GM10248 (cell line): ENCODE measurements around the gene WDR72.
A peak's percentile ranks its signal among the peaks of the same experiment; 100 is the strongest.

Experiments
- CTCF ChIA-PET: fragments of 300-600 bp; sonication (Branson Sonifier 250); formaldehyde crosslinking; extraction: SDS; loops from one replicate; lab custom pipeline; 2021; ENCODE audit warnings: antibody characterized with exemption; lab: Yijun Ruan, JAX
- POLR2A ChIA-PET: fragments of 350-650 bp; sonication (Branson Sonifier 250); formaldehyde crosslinking; extraction: SDS; loops from one replicate; lab custom pipeline; 2020; ENCODE audit warnings: antibody characterized with exemption; lab: Yijun Ruan, JAX
- DNase-seq: peaks from one replicate; pipeline ENCODE4 v3.0.0; 2012; ENCODE audit errors: extremely low spot score
- CTCF ChIP-seq: IDR thresholded peaks from 2 replicates; pipeline ENCODE4 v1.5.1; 2012; ENCODE audit warnings: mild to moderate bottlenecking, low read depth; ENCODE audit errors: extremely low read depth, missing control alignments, control extremely low read depth

WDR72 gene

GRCh38 chr15:53588773-53589172, 170.7 kb downstream of the WDR72 start:
- DNase-seq = no peak
- CTCF ChIA-PET = no interaction called here
- POLR2A ChIA-PET = no interaction called here
- no peak for TF ChIP-seq CTCF

GRCh38 chr15:53586799-53587198, 172.7 kb downstream of the WDR72 start:
- CTCF ChIA-PET = no interaction called here
- POLR2A ChIA-PET = no interaction called here
- peak; percentile 1 for DNase-seq
- peak; percentile 36 for TF ChIP-seq CTCF

- CTCF ChIA-PET = no interaction called here
- TF ChIP-seq CTCF = no peak
- no peak for DNase-seq
- POLR2A ChIA-PET = no interaction called here
These were observed 177.9 kb downstream of the WDR72 start for GRCh38 chr15:53581513-53581912.

GRCh38 chr15:53580366-53580765, 179.1 kb downstream of the WDR72 start:
- DNase-seq = no peak
- TF ChIP-seq CTCF = no peak
- CTCF ChIA-PET = no interaction called here
- POLR2A ChIA-PET = no interaction called here

GRCh38 chr15:53576841-53577240, 182.6 kb downstream of the WDR72 start:
- no peak for DNase-seq
- TF ChIP-seq CTCF = no peak
- POLR2A ChIA-PET = no interaction called here
- CTCF ChIA-PET = interaction anchor here (0.9 kb wide), 1 partner anchor 9 kb away, joined by 3 read pairs; no protein-coding TSS in a partner anchor

- no peak for TF ChIP-seq CTCF
- CTCF ChIA-PET = no interaction called here
- POLR2A ChIA-PET = no interaction called here
- no peak for DNase-seq
These were observed 186.4 kb downstream of the WDR72 start for GRCh38 chr15:53573091-53573490.
